Hippocampal formation (tissue), 2 donors: Measurements from ENCODE around the gene EN1.

Experiments used
- DNase-seq, 2 donors: peaks; one replicate each; lab custom pipeline; 2025; lab: John Stamatoyannopoulos, UW

Gene EN1

DNA sequence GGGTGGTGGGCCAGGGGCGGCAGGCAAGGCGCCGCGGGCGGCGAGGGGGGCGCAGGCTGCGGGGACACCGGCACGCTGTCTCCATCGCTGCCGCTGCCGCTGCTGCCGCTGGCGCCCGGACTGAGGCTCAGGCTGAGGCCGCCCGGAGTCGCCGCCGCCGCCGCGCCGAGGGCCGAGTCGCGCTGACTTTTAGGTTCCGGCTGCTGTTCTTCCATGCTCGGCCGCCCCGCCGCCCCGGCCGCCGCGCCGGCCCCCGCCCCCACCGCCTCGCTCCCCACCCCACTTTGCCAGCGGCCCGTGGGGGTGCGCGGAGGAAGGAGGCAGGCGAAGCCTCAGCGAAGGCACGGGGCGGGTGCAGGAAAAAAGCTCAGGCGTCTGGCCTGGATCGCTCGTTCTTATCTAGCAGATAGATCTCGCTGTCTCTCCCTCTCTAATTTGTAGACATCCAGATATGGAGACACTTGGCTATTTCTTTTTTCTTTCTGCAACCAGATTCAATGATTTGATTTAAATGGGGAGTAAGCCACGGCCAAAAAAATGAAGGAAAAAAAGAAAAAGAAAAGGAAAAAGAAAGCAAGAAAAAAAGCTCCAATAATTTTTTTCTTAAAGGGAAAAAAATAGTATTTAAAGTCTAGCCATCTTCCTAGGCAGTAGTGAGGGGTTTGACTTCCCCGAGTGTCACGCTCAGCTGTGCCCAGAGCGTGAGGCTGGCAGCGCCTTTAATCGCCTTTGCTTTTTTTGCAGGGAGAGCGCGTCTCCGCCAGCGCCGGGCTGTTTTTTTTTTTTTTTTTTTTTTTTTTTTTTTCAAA, at the start of gene EN1:
Gene EN1 (minus strand): TSS at position 696 of the 809 bp plus-strand sequence. CDS start 481 bp downstream, at position 215.
- no peak for DNase-seq

DNA sequence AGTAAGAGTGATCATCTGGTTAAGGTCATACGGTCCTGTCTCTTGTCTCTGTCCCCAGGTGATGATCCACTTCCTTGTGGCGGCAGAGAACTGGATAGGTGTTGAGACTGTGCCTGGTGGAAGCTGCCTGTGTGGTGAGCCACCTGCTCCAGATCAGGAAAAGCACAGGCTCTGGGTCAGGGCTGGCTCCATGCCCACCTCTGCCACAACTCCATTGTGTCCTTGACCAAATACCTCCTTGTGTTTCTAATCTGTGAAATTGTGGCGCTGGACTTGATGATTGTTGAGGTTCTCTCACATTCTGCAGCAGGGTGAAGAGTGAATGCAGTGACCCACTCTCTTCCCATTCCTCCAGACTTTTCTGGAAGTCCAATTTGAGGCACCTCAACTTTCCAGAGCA, 45.7 kb upstream of the EN1 start:
- DNase-seq, result no peak

DNA sequence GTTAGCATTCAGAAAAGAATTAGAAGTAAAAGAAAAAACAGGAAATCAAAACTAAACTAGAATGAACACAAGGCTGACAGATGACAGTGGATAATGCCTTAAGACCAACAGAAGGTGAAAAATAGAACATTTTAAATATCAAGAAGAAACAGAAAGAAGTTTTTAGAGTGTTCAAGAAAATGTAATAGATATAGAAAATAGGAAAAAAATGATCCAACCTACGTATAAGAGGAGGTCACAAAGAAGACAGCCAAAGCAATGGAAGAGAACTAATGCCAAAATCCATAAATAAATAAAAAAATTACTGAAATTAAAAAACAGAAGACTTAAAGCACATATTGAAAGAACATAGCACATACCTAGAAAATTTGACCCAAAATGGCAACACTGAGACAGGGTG, 42.5 kb upstream of the EN1 start:
- no peak for DNase-seq

DNA sequence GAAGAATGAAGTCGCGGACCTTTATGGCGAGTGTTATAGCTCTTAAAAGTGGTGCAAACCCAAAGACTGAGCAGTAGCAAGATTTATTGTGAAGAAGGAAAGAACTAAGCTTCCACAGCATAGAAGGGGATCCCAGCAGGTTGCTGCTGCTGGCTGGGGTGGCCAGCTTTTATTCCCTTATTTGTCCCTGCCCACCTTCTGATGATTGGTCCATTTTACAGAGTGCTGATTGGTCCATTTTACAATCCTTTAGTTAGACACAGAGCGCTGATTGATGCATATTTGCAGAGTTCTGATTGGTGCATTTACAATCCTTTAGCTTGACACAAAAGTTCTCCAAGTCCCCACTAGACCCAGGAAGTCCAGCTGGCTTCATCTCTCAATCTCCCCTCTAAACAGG, 36.3 kb upstream of the EN1 start:
- DNase-seq, result no peak

DNA sequence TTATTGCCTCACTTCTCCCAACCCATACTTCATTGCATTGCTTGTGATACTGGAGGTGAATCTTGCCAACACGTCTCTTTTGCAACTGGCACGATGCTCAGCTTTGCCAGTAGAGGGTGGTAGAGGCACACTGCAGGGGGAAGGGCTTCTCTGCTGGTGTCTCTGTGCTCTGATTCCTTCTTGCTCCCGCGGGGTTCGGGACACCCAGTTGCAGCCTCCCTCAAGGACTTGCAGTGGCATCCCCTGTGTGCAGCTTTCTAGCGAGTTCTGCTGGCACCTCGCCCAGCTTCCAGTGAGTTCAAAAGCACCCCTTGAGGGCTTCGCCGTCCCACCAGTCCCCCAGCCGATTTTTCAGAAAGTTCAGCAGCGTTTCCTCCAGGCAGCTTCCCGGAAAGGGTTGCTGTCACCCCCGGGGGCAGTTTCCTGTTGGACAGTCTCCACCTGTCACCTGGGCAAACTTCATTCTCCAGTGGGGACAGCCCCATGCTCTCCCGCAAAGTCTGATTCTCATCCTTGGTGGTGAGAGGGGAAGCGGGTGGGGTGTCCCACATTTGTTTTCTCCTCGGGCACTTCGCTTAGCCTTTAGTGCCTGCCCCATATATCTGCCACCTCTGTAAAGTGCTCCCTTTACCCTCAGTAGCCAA, 35.4 kb upstream of the EN1 start:
- DNase-seq, result peak; percentile 45 to 59

DNA sequence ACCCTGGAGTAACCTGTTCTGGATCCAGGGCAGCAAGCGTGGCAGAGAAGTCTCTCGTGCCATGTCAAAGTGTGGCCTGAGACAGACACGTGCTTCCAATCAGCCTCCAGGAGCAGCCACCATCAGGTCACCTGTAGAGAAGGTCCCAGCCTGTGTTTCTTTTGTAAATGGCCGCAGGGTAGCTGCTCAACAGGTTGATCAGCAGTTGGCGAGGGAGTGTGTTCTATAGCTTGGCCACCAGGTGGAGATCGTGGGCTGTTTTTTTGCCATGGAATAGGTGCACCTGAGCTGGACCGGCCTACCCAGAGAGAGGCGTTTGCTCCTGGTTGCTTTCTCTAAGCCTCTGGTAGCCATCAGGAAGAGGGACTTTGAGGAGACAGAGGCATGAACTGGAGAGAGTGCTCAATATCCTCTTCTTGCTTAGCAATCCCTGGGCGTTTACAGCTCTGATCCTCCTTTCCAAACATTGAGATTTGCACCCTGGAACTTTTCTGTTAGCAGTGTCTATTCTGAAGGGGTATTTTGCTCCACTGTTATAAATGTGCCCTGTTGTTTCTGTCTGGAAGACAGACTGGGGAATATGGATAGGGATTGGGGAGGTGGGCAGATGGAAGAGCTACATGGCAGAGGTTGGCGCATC, 34.2 kb upstream of the EN1 start:
- DNase-seq, result peak; percentile 6 to 23

DNA sequence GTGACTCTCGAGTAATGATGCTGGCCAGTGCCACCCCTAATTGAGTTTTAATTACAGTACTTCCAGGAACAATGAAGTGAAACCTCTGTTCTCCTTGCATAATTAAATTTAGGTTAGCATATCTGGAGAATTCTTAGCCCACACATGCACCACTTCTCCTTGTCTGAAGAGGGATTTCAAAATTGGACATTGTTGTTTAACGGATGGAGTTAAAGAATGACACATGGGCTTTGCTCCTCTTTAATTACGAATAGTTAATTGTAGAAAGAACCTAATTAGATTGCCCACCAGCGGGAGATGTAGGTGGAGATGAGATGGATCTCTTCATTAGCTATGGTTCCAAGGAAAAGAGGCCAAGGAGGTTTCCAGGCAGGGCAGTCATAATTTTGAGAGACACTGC, 33.1 kb upstream of the EN1 start:
- DNase-seq, result no peak

DNA sequence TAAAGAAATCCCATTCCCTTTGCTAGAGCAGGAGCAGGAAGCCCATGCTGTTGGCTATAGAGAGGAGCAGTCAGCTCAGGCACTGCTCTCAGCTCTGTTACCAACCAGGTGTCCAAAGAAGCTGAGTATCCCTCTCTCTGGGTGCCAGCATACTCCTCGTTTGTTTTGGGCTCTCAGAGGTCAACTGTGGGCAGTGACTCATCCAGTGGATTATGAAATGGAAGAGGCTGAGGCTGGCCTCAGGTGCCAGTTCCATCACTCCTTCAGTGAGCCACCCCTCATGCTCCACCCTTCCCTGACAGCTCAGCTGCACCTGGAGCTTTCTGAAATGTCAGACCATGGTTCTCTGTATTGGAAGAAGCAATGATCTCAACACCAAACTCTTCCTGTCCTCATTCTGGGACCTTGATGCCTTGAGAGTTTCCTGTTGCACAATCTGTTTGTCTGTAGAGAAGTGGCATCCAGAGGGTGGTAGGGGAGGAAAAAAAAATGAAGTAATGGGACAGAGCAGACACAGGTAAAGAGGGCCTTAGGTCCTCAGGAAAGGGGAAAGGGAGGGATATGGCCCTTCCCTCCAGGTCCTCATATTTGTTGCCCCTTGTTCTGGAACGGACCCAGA, 31.2 kb upstream of the EN1 start:
- no peak for DNase-seq

DNA sequence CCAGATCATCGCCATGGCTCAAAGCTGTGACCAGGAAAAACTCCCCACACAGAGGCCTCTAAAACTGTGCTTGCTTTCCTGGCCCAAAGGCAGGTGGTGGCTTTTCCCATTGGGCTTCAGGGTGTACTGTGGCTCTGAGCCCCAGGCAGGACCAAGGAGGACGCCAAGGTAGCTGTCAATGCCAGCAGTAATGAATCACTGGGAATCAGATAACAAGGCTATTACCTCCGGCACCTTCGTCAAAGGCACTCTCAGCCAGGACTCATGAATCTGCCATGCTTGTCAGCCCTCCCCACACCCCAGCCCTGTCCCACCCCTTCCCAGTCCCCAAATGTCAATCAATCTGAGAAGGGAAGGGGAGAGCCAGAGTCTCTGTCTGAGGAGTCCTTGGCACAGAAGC, 27.9 kb upstream of the EN1 start:
- no peak for DNase-seq

DNA sequence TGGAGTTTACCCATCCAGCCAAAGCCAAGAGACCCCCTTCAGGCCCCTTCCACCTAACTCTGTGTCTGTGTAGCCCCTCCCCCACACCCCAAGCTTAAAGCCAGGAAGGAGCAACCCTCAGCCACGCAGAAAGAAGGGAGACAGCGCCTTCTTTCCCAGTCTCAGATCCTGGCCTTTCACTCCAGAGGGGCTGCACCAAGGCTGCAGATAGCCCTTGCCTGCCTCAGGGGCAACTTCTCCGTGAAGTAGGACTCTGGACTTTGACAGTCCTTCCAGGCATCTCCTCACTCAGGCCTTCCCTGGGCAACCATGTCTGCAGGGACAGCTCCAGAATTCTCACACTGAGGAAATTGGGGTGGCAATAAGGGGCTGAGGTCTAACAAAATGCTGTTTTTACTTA, 26.9 kb upstream of the EN1 start:
- DNase-seq, result no peak

DNA sequence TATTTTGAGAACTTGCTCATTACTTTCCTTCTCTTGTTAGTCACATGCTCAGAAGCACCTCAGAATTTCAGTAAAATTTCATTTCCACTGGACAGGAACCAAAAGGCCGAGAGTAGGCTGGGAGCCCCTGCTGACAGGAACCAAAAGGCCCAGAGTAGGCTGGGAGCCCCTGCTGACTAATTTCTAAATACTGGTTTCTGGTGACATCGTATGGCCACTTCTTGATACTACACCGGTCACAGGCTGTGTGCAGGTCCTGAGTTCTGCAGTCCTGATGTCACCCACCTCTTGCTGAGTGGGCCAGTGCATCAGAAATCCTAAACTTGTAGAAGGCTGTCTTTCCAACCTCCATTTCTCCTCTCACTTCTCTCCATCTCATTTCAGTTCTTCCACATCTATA, 17.7 kb upstream of the EN1 start:
- peak in 1 of 2 donors; percentile 2 for DNase-seq

DNA sequence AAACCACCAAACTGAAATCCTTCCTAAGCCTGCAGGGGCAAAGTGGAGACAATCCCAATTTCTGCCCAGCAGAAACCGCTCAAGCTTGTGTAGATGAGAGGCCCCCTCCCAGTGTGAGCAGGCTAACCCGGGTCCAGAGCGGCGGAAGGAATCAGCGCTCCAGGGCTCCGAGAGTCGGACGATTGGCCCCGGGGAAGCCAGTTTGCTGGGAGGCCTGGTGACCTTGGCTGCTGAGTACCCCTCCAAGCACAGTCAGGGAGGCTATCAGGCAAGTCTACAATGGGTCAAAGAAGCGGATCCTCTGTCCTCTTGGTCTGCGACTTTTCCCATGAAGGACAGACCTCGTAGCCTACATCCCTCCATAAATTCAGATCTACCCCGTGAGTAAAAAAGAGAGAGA, 16.8 kb upstream of the EN1 start:
- DNase-seq, result no peak

DNA sequence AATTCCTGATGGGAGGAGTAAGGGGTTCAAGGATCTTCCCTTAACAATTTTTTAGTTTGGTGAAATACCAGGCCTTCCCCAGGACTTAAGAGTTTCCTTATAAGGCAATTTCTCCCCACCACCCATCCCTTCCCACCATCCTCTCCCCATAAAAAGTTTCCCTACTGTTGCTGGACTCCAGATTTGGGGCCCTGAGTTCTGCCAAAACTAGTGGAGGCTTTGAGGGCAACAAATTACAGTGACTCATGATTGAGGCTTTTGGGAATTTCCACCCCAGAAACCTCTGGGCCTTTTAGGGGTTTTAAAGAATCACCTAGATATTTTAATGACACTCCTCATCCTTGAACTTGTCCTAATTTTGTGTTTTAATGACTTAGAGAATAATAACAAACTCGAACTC, 14.3 kb upstream of the EN1 start:
- DNase-seq, result no peak

DNA sequence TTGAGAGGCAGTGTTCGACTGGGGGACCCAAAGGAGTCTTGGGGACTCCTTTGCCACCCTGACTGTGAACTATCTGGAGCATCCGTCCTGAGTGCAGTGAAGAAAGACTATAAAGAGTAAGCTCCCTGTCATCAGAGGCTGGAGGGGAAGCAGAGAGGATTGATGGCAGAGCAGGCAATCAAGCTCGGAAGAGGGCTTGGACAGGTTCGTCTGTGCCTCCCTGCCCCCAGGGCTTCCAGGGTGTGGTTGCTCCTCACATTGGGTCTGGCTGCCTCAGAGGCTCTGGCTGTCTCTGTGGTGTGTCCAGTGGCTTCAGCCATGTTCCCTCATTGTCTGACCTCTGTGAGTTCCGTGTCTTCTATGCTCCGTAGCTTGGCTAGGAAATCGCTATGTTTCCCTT, 13.8 kb upstream of the EN1 start:
- no peak for DNase-seq

DNA sequence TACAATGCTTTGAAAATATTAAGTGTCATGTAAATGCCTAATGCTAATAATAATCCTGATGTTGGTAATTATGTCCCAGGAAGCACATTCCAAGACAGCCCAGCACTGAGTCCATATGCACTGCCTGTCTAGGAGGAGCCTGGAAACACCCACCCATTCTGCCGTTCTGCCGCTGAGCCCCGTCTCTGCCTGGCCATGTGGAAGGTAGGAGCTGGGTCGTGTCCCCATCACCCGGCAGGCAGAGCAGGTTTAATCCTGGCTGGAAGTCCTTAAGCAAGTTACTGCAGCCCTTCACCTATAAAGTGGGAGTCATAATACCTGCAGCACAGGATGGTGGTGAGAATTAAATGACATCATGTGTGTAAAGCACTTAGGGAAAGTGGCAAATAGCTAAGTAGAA, 13.1 kb upstream of the EN1 start:
- DNase-seq, result no peak

DNA sequence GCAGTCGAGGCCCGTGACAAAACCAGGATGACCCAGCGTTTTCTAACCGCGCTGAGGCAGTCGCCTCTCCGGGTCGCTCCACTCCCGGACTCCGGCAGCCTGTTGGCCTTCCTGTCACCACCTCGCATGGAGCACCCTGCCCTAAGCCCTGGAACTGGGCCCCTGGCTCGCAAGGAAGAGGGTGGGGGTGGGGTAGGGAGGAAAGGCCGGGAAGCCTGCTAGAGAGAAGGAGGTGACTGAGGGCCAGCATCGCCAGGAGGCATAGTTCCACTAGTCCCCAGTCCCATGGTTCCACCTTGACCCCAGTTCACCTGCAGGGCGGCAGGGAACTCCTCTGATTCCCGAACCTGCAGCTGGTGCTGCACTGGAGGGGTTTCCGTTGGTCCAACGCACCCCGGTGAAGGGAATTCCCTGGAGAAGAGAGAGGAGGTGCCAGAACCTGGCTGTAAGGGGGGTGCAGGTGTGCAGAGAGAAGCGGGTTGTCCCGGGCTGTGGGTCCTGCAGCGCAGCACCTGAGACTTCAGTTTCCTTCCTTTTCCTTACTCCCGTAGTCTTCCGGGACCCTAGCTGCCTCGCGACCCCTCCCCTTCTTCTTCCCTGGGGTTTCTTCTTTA, 11.8 kb upstream of the EN1 start:
- no peak for DNase-seq

DNA sequence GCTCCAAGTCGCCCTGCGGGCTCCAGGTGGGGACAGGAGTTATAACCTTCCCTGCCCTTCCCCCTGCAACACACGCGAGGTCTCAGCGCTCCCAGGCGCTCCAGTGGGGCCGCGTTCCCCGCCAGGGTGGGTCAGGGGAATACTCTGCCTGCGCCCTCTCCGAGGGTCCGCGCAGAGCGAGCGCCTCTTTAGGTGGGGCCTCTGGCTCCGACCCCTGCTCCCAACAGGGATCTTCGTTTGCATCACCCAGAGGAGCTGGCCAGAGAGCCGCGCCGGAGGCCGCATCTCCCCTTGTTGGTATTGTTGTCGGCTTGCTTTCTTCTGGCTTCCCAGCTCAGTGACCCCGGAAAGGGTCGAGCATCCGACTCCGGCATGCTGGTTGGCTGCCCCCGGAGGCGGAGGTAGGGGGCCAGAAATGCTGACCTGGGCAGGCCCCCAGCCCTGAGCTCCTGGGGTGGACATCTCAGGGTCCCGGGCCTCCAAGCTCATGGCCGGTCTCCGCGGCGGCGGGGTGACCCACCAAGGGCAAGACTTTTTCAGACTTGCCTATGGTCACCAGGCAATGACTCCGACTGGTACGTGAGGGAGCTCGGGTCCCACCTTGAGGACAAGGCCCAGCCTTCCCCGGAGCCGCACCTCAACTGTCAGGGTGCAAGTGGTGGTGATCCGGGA, 11.2 kb upstream of the EN1 start:
- no peak for DNase-seq

DNA sequence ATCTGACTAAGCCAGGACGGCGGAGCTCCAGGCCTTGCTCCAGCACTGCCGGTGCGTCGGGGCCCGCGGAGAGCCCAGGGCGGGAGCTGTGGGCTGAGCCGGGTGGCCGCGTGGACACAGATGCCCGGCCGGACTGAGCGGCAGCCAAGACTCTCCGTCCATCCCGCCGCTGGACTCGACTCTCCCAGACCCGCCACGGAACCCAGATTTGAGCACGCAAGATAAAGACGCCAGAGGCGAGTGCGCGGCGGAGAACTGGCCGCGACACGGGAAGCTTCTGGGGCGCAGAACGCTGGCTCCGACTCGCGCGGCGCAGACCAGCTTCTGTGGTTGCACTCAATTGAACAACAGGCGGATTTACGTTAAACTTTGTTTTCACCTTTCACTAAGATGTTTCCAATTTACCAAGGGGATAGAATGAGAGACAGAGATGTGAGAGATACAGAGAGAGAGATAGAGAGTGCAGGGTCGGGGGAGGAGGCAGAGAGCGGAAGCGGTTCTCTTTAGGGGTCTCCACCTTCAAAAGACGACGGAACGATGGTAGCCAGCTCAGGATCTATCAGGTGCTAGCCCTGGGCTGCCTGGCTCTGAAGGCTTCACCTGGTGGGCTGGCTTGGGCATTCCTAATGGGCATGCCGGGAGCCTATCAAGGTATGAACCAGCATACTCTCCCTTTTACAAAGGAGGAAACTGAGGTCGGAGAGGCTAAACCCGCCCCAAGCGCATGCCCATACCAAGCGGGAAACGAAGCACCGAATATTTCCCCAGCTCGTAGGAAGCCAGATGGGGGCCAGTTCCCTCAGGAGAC, 10.4 kb upstream of the EN1 start:
- no peak for DNase-seq

DNA sequence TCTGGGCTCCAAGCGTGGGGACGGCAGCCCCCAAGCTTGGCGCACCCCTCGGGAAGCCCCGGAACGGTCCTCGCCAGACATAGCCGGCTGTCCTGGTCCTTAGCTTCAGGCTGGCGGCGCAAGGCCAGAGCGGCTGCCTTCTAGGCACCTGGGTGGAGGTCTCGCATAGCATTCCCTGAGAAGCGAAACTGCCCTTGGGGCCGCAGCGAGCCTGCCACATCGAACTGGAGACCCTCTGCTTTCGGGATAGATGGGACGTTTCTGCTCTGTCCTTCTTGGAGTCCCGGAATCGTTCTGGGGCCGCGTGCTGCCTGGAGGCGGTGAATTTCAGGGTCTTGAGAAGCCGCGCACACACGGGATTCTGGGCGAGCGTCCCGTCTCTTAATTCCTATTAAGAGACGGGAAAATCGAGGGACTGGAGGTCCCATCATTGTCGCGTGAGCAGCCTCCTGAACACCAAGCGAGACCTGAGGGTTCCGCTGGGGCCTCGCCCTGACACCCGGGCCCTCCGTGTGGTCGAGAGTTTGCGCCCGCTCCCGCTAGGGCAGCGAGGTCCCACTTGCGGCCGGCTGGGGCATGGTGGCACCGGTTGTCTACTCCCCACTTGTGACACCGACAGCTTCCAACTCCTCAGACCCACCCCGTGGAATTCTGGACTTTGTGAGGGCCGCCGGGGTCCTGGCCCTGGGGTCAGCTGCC, 9.7 kb upstream of the EN1 start:
- DNase-seq, result no peak

DNA sequence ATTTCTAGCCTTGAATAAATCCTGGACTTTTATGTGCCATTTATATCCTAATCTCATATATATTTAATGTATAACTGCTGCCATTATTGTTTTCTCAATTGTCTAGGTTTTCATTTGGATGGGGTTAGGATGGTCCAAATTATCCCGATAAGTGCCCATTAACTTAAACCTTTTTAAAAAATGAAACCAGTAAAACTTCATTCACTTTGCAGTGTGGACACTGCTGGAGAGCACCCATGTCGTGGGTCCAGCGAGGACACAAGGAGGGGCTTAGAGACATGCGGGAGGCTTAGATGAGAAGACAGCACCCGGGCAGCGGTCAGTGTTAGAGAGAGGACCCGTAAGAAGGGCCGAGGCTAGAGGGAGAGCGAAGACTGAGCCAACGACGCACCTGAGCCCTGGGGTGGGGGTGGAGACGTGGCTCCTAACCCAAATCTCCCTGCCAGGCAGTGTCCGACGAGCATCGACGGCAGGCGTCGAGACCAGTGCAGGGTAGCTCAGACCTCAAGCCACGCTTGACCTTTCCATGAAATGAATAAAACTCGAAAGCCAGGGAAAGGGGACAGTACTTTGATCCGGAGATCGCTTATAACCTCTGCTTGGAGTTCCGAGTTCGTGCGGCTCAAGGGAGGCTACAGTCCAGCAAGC, 9.0 kb upstream of the EN1 start:
- no peak for DNase-seq
